H9 (cell line): ENCODE data around the gene FMN1. TPM values are rescaled to one million over a fixed set of nuclear protein-coding genes. Genes with fewer than 3 reads are reported as not detected.
A peak's percentile ranks its signal among the peaks of the same experiment; 100 is the strongest.

Source experiments
- DNase-seq: peaks from one replicate; pipeline ENCODE4 v3.0.0-alpha.2; 2017
- H2AFZ ChIP-seq: one replicate; pipeline ENCODE4 v1.6.1; 2013; ENCODE audit warnings: mild to moderate bottlenecking, low read length, control low read depth, moderate library complexity
- H2AK5ac ChIP-seq: 2 replicates; pipeline ENCODE4 v1.6.1; 2013; ENCODE audit warnings: low read length, control low read depth, mixed read lengths; ENCODE audit not compliant: insufficient read length
- H2BK120ac ChIP-seq: one replicate; pipeline ENCODE4 v1.6.1; 2013; ENCODE audit warnings: low read depth, mild to moderate bottlenecking, low read length, control low read depth, inconsistent platforms; ENCODE audit not compliant: poor library complexity, severe bottlenecking
- H2BK12ac ChIP-seq: 2 replicates; pipeline ENCODE4 v1.6.1; 2013; ENCODE audit warnings: low read length, control low read depth, mixed read lengths, low read depth; ENCODE audit not compliant: insufficient read length
- H2BK15ac ChIP-seq: 2 replicates; pipeline ENCODE4 v1.6.1; 2013; ENCODE audit warnings: low read depth, low read length, control low read depth
- H2BK20ac ChIP-seq: one replicate; pipeline ENCODE4 v1.6.1; 2013; ENCODE audit warnings: low read depth, mild to moderate bottlenecking, low read length, control low read depth, inconsistent platforms; ENCODE audit not compliant: poor library complexity, severe bottlenecking
- H2BK5ac ChIP-seq: 2 replicates; pipeline ENCODE4 v1.6.1; 2013; ENCODE audit warnings: low read length, control low read depth, mixed read lengths; ENCODE audit not compliant: insufficient read length
- H3K14ac ChIP-seq: 2 replicates; pipeline ENCODE4 v1.6.1; 2013; ENCODE audit warnings: low read length, control low read depth; ENCODE audit not compliant: insufficient read depth
- H3K18ac ChIP-seq: 2 replicates; pipeline ENCODE4 v1.6.1; 2013; ENCODE audit warnings: low read depth, mild to moderate bottlenecking, mixed read lengths, low read length, control low read depth; ENCODE audit not compliant: insufficient read length
- H3K23ac ChIP-seq: 2 replicates; pipeline ENCODE4 v1.6.1; 2013; ENCODE audit warnings: low read length, control low read depth, mixed read lengths, low read depth; ENCODE audit not compliant: insufficient read length
- H3K23me2 ChIP-seq: 2 replicates; pipeline ENCODE4 v1.6.1; 2013; ENCODE audit warnings: low read depth, mild to moderate bottlenecking, mixed read lengths, low read length, control low read depth; ENCODE audit not compliant: insufficient read length, poor library complexity, severe bottlenecking
- H3K27ac ChIP-seq: 2 replicates; pipeline ENCODE4 v1.5.1; 2013; ENCODE audit warnings: low read length, control low read depth, mixed read lengths, low read depth; ENCODE audit not compliant: insufficient read length
- H3K27me3 ChIP-seq: 2 replicates; pipeline ENCODE4 v1.6.1; 2013; ENCODE audit warnings: low read length, control low read depth, inconsistent platforms; ENCODE audit not compliant: insufficient read depth
- H3K4ac ChIP-seq: 2 replicates; pipeline ENCODE4 v1.6.1; 2013; ENCODE audit warnings: low read depth, mild to moderate bottlenecking, control low read depth, inconsistent platforms, low read length, moderate library complexity
- H3K4me1 ChIP-seq: 2 replicates; pipeline ENCODE4 v1.6.1; 2013; ENCODE audit warnings: low read length, control low read depth, inconsistent platforms; ENCODE audit not compliant: insufficient read depth
- H3K4me2 ChIP-seq: 2 replicates; pipeline ENCODE4 v1.6.1; 2013; ENCODE audit warnings: low read length, control low read depth, mixed read lengths; ENCODE audit not compliant: insufficient read length, insufficient read depth
- H3K56ac ChIP-seq: 2 replicates; pipeline ENCODE4 v1.6.1; 2013; ENCODE audit warnings: low read depth, mild to moderate bottlenecking, mixed read lengths, low read length, control low read depth; ENCODE audit not compliant: insufficient read length
- H3K79me1 ChIP-seq: 2 replicates; pipeline ENCODE4 v1.6.1; 2013; ENCODE audit warnings: low read depth, mild to moderate bottlenecking, moderate library complexity, low read length, control low read depth, inconsistent platforms; ENCODE audit not compliant: insufficient read depth, poor library complexity, severe bottlenecking
- H3K79me2 ChIP-seq: 2 replicates; pipeline ENCODE4 v1.6.1; 2013; ENCODE audit warnings: low read length, control low read depth, inconsistent platforms; ENCODE audit not compliant: insufficient read depth
- H3K9ac ChIP-seq: 2 replicates; pipeline ENCODE4 v1.6.1; 2013; ENCODE audit warnings: low read length, control low read depth, mixed read lengths; ENCODE audit not compliant: insufficient read length; ENCODE audit errors: extremely low read depth
- H3K9me3 ChIP-seq: one replicate; pipeline ENCODE4 v1.6.1; 2013; ENCODE audit warnings: low read depth, low read length, inconsistent platforms; ENCODE audit not compliant: control insufficient read depth
- H3T11ph ChIP-seq: one replicate; pipeline ENCODE4 v1.6.1; 2013; ENCODE audit warnings: mild to moderate bottlenecking, low read length, control low read depth, inconsistent platforms
- H4K20me1 ChIP-seq: one replicate; pipeline ENCODE4 v1.6.1; 2013; ENCODE audit not compliant: control insufficient read depth, insufficient read length, insufficient read depth
- H4K5ac ChIP-seq: 2 replicates; pipeline ENCODE4 v1.6.1; 2013; ENCODE audit warnings: low read depth, mild to moderate bottlenecking, mixed read lengths, low read length, control low read depth; ENCODE audit not compliant: insufficient read length
- H4K8ac ChIP-seq: replicated peaks from 2 replicates; pipeline ENCODE4 v1.6.1; 2013; ENCODE audit warnings: low read length, control low read depth, mixed read lengths, low read depth; ENCODE audit not compliant: insufficient read length
- H4K91ac ChIP-seq: 2 replicates; pipeline ENCODE4 v1.6.1; 2013; ENCODE audit warnings: low read depth, mild to moderate bottlenecking, moderate library complexity, mixed read lengths, low read length, control low read depth; ENCODE audit not compliant: insufficient read length
- H3K27ac Mint-ChIP-seq, 3 experiments: 2 replicates in 2 of 3; 3 replicates in 1 of 3; pipeline ENCODE4 v1.8.0; 2020 to 2021; ENCODE audit warnings: mixed read lengths in 3 of 3, mild to moderate bottlenecking in 1 of 3, moderate library complexity in 1 of 3
- H3K27me3 Mint-ChIP-seq: 2 replicates; pipeline ENCODE4 v1.8.0; 2021; ENCODE audit warnings: low read depth, mild to moderate bottlenecking, moderate library complexity, mixed read lengths
- H3K36me3 Mint-ChIP-seq, 3 experiments: 2 replicates in 2 of 3; 3 replicates in 1 of 3; pipeline ENCODE4 v1.8.0; 2020 to 2021; ENCODE audit warnings: low read depth in 3 of 3, mixed read lengths in 3 of 3; ENCODE audit not compliant: insufficient read depth in 1 of 3
- H3K4me1 Mint-ChIP-seq, 2 experiments: 2 replicates each; pipeline ENCODE4 v1.8.0; 2020; ENCODE audit warnings: mixed read lengths in 2 of 2
- H3K4me3 Mint-ChIP-seq, 2 experiments: 2 replicates in 1 of 2; 3 replicates in 1 of 2; pipeline ENCODE4 v1.8.0; 2020 to 2021; ENCODE audit warnings: mild to moderate bottlenecking in 2 of 2, mixed read lengths in 2 of 2, moderate library complexity in 1 of 2
- H3K9me3 Mint-ChIP-seq, 2 experiments: 2 replicates in 1 of 2; 3 replicates in 1 of 2; pipeline ENCODE4 v1.8.0; 2020; ENCODE audit warnings: mild to moderate bottlenecking in 2 of 2, mixed read lengths in 2 of 2, moderate library complexity in 1 of 2
- WGBS: extraction: QIAGEN DNeasy Blood & Tissue Kit; methylation state at CpG from one replicate; pipeline ENCODE4 v1.1.7; 2013; ENCODE audit warnings: missing lambda C conversion rate, low lambda C conversion rate, mixed read lengths; ENCODE audit not compliant: insufficient read length; ENCODE audit errors: extremely low coverage; 5-methylcytosine and 5-hydroxymethylcytosine counted together
- total RNA-seq: library from RNA; stranded (reverse); gene quantifications from 2 replicates; pipeline ENCODE4 v1.2.1, GENCODE V29; 2021
- TF ChIP-seq, protein P1 (sequence below): fragments of 200-600 bp; sonication (generic); conservative IDR thresholded peaks from 3 replicates; pipeline ENCODE4 v1.8.0; 2021; ENCODE audit warnings: antibody characterized with exemption, mild to moderate bottlenecking

Gene FMN1
- total RNA-seq, 1 experiment from 2014 or later, result 1.9 TPM

DNA sequence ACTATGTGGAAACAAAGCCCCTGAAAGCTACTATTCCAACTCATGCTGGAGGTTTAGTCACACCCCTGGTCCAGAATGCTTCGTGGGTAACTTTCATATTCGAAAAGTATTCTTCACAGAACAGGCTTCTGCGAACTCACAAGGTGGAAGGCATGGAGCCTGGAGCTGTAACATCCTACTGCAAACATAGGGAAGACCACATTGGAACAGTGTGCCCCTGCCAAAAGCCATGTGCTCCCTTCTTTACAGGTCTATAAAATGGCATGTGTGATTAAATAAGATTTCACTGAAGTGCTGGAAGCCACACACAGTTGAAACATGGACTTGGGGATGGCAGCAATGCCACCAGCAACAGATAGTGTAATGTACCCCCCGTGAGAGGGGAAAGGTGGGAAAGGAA lies 370.8 kb downstream of the FMN1 start:
- Histone ChIP-seq H3K14ac (no peak overlapping the region), H2BK15ac (no peak overlapping the region), H4K20me1 (no peaks in the 10 kb centered on the region), H3K9me3 (no peaks in the 10 kb centered on the region), H3K23ac (no peak overlapping the region), H2AFZ (no peak overlapping the region), H2BK20ac (no peak overlapping the region), H3K18ac (no peak overlapping the region), H3T11ph (no peak overlapping the region), H3K79me2 (no peaks in the 10 kb centered on the region), H3K23me2 (no peaks in the 10 kb centered on the region), H2BK5ac (no peak overlapping the region), H4K5ac (no peak overlapping the region), H3K9ac (no peak overlapping the region), H3K27me3 (no peaks in the 10 kb centered on the region), H2AK5ac (no peak overlapping the region), H2BK120ac (no peak overlapping the region), H4K8ac (peak overlapping the region; percentile 50), H3K4me2 (no peak overlapping the region), H4K91ac (no peak overlapping the region), H3K4ac (no peak overlapping the region), H2BK12ac (no peak overlapping the region), H3K56ac (no peak overlapping the region), H3K79me1 (no peaks in the 10 kb centered on the region), H3K27ac (no peak overlapping the region), H3K4me1 (no peaks in the 10 kb centered on the region)
- TF ChIP-seq, protein P1, sequence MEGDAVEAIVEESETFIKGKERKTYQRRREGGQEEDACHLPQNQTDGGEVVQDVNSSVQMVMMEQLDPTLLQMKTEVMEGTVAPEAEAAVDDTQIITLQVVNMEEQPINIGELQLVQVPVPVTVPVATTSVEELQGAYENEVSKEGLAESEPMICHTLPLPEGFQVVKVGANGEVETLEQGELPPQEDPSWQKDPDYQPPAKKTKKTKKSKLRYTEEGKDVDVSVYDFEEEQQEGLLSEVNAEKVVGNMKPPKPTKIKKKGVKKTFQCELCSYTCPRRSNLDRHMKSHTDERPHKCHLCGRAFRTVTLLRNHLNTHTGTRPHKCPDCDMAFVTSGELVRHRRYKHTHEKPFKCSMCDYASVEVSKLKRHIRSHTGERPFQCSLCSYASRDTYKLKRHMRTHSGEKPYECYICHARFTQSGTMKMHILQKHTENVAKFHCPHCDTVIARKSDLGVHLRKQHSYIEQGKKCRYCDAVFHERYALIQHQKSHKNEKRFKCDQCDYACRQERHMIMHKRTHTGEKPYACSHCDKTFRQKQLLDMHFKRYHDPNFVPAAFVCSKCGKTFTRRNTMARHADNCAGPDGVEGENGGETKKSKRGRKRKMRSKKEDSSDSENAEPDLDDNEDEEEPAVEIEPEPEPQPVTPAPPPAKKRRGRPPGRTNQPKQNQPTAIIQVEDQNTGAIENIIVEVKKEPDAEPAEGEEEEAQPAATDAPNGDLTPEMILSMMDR, result no peak
- Mint-ChIP-seq H3K9me3 (no peaks in the 10 kb centered on the region), H3K4me3 (no peak overlapping the region), H3K36me3 (no peaks in the 10 kb centered on the region), H3K27ac (peak overlapping the region in 1 of 3 experiments; percentile 65; a peak in 1 of 7 replicates), H3K4me1 (peaks cover 3 to 5% of the 10 kb centered on the region in 2 experiments; a peak in 1 of 4 replicates), H3K27me3 (no peaks in the 10 kb centered on the region)
- no peak for DNase-seq
- WGBS, result no CpG with 5 or more reads among the region's 4 CpGs
